LNCaP clone FGC (cell line): Measurements from ENCODE around the gene ZFYVE9.

ENCODE experiments used
- DNase-seq: peaks from one replicate; pipeline ENCODE4 v3.0.0-alpha.2; 2011; ENCODE audit warnings: low read depth
- H3K4me3 ChIP-seq: 2 replicates; pipeline ENCODE4 v1.5.1; 2011; ENCODE audit warnings: mild to moderate bottlenecking, low read depth, low read length, control low read depth
- CTCF ChIP-seq: IDR thresholded peaks from 2 replicates; pipeline ENCODE4 v1.5.1; 2012; ENCODE audit warnings: mild to moderate bottlenecking; ENCODE audit not compliant: control insufficient read depth, insufficient read depth; ENCODE audit errors: extremely low read depth

ZFYVE9 gene

GRCh38 chr1:52325786-52326185 is 183.9 kb downstream of the ZFYVE9 start:
- TF ChIP-seq CTCF, result no peak
- H3K4me3 ChIP-seq, result no peak overlapping the region
- no peak for DNase-seq

- no peak for TF ChIP-seq CTCF
- no peak overlapping the region for H3K4me3 ChIP-seq
- no peak for DNase-seq
Measured at GRCh38 chr1:52328615-52329014, 186.7 kb downstream of the ZFYVE9 start.

- no peak overlapping the region for H3K4me3 ChIP-seq
- no peak for DNase-seq
- no peak for TF ChIP-seq CTCF
Measured at GRCh38 chr1:52332411-52332810, 190.5 kb downstream of the ZFYVE9 start.

GRCh38 chr1:52334906-52335528 is 193.1 kb downstream of the ZFYVE9 start:
- no peak for TF ChIP-seq CTCF
- DNase-seq, result no peak
- H3K4me3 ChIP-seq, result no peak overlapping the region

DNA sequence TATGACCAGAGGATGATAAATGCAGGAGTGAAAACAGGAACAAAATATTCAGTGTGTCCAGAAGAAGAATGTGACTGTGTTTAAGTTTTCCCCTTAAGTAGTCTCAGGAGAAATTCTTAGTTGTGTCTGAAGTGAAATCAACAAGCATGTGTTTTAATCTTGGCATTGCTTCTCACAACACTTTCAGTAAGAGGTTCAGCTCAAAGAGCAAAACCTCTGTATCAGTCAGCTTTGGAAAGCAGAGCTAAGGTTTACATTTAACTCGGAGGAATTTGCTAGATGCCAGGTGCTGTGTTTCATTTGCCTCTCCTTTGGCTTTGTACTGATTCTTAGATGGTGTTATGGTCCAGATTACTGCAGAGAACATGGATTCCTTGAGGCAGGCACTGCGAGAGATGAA is 195.6 kb downstream of the ZFYVE9 start:
- no peak overlapping the region for H3K4me3 ChIP-seq
- DNase-seq, result no peak
- no peak for TF ChIP-seq CTCF

- TF ChIP-seq CTCF, result no peak
- no peak overlapping the region for H3K4me3 ChIP-seq
- DNase-seq, result no peak
Measured at GRCh38 chr1:52341655-52342260, 199.9 kb downstream of the ZFYVE9 start.

DNA sequence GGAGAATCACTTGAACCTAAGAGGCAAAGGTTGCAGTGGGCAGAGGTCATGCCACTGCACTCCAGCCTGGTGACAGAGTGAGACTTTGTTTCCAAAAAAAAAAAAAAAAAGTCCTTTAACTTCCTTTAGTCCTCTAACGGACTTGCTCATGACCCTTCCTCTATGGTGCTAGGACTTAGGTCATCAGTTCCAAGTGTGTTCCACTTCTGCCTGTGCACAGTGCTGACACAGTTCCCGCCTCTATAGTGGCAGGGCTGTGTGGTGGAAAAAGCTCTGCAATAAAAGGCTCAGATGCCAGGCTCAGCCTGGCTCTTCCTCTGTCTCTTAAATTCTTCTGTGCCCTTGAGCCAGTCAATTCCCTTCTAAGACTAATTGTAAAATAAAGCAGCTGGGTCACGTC is 202.1 kb downstream of the ZFYVE9 start:
- no peak for DNase-seq
- H3K4me3 ChIP-seq, result no peak overlapping the region
- TF ChIP-seq CTCF, result no peak
